GM21447 (cell line): ENCODE results near the gene NTNG1.
"Not testable (repeated sequence)": the region's sequence is repeated elsewhere in the genome, so short reads cannot be mapped to it uniquely, and the experiment has no call there.

Source experiments
- ATAC-seq: cut with Tn5 transposase; IDR thresholded peaks from one replicate; pipeline ENCODE4 v1.9.1; 2021; ENCODE audit not compliant: unreplicated experiment

The NTNG1 gene

GRCh38 chr1:107196973-107197562 lies 56.2 kb downstream of the NTNG1 start:
- peak; percentile 97 for ATAC-seq

- ATAC-seq = no peak
These were observed 57.7 kb downstream of the NTNG1 start for GRCh38 chr1:107198561-107198960.

GRCh38 chr1:107200631-107201030 lies 59.8 kb downstream of the NTNG1 start:
- no peak for ATAC-seq

GRCh38 chr1:107202007-107202406 lies 61.2 kb downstream of the NTNG1 start:
- ATAC-seq = no peak

GRCh38 chr1:107213225-107213624 lies 72.4 kb downstream of the NTNG1 start:
- no peak for ATAC-seq

- no peak for ATAC-seq
These were observed 79.2 kb downstream of the NTNG1 start for GRCh38 chr1:107220036-107220435.

GRCh38 chr1:107225706-107226105 lies 84.9 kb downstream of the NTNG1 start:
- no peak for ATAC-seq

GRCh38 chr1:107228704-107229371 lies 88.0 kb downstream of the NTNG1 start:
- ATAC-seq = no peak

GRCh38 chr1:107229711-107230110 lies 88.9 kb downstream of the NTNG1 start:
- ATAC-seq = no peak

- no peak for ATAC-seq
These were observed 89.3 kb downstream of the NTNG1 start for GRCh38 chr1:107230121-107230520.

GRCh38 chr1:107231291-107231690 lies 90.5 kb downstream of the NTNG1 start:
- ATAC-seq = no peak

- ATAC-seq = no peak
These were observed 91.6 kb downstream of the NTNG1 start for GRCh38 chr1:107232426-107232825.

GRCh38 chr1:107236760-107237159 lies 95.9 kb downstream of the NTNG1 start:
- not testable (repeated sequence) for ATAC-seq

GRCh38 chr1:107243461-107243860 lies 102.6 kb downstream of the NTNG1 start:
- ATAC-seq = no peak

- no peak for ATAC-seq
These were observed 104.1 kb downstream of the NTNG1 start for GRCh38 chr1:107244709-107245500.

- no peak for ATAC-seq
These were observed 106.0 kb downstream of the NTNG1 start for GRCh38 chr1:107246775-107247345.

- ATAC-seq = no peak
These were observed 106.8 kb downstream of the NTNG1 start for GRCh38 chr1:107247679-107248078.

- no peak for ATAC-seq
These were observed 109.3 kb downstream of the NTNG1 start for GRCh38 chr1:107250169-107250568.

GRCh38 chr1:107251083-107251482 lies 110.2 kb downstream of the NTNG1 start:
- no peak for ATAC-seq

GRCh38 chr1:107251839-107252238 lies 111.0 kb downstream of the NTNG1 start:
- ATAC-seq = no peak

GRCh38 chr1:107252271-107252670 lies 111.4 kb downstream of the NTNG1 start:
- no peak for ATAC-seq

- no peak for ATAC-seq
These were observed 113.5 kb downstream of the NTNG1 start for GRCh38 chr1:107254306-107254705.
